Measurements from ENCODE around the gene FUT8.

The FUT8 gene

DNA sequence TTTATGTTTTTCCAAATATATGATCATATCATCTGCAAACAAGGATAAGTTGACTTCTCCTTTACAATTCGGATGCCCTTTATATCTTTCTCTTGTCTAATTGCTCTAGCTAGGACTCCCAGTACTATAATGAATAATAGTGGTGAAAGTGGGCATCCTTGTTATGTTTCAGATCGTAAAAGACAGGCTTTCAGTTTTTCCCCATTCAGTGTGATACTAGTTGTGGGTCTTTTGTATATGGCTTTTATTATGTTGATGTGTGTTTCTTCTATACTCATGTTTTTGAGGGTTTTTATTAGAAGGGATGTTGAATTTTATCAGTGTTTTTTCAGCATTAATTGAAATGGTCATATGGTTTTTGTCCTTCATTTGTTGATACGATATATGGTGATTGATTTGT is 97.3 kb downstream of the FUT8 start:
- no peak overlapping the region for H3K4me3 ChIP-seq (replicated peaks; ENCODE audit: low read depth, low read length)
- TF ChIP-seq, protein P1, sequence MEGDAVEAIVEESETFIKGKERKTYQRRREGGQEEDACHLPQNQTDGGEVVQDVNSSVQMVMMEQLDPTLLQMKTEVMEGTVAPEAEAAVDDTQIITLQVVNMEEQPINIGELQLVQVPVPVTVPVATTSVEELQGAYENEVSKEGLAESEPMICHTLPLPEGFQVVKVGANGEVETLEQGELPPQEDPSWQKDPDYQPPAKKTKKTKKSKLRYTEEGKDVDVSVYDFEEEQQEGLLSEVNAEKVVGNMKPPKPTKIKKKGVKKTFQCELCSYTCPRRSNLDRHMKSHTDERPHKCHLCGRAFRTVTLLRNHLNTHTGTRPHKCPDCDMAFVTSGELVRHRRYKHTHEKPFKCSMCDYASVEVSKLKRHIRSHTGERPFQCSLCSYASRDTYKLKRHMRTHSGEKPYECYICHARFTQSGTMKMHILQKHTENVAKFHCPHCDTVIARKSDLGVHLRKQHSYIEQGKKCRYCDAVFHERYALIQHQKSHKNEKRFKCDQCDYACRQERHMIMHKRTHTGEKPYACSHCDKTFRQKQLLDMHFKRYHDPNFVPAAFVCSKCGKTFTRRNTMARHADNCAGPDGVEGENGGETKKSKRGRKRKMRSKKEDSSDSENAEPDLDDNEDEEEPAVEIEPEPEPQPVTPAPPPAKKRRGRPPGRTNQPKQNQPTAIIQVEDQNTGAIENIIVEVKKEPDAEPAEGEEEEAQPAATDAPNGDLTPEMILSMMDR (IDR thresholded peaks at IDR 0.05; ENCODE audit: low read length, missing control alignments) = no peak
- DNase-seq (ENCODE audit: low read depth) = no peak

DNA sequence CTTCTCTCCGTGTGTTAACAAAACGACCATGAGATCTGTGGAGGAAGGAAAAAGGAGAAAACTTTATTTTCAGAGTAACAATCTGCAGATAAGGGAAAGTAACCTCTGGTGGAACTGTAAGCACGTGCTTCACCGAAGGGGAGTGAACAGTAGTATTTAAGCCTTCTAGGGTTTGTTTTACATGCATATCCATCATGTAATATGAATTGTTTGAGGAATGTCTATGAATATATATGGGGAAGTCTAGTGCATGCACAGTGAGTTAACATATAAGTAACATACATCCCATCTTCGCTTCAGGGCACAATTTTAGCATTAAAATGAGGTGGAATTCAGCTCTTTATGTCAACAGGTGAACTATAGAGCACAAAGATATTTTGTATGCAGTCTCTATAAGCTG is 101.1 kb downstream of the FUT8 start:
- no peak overlapping the region for H3K4me3 ChIP-seq (replicated peaks; ENCODE audit: low read depth, low read length)
- no peak for DNase-seq (ENCODE audit: low read depth)
- TF ChIP-seq, protein P1 (IDR thresholded peaks at IDR 0.05; ENCODE audit: low read length, missing control alignments) = no peak

DNA sequence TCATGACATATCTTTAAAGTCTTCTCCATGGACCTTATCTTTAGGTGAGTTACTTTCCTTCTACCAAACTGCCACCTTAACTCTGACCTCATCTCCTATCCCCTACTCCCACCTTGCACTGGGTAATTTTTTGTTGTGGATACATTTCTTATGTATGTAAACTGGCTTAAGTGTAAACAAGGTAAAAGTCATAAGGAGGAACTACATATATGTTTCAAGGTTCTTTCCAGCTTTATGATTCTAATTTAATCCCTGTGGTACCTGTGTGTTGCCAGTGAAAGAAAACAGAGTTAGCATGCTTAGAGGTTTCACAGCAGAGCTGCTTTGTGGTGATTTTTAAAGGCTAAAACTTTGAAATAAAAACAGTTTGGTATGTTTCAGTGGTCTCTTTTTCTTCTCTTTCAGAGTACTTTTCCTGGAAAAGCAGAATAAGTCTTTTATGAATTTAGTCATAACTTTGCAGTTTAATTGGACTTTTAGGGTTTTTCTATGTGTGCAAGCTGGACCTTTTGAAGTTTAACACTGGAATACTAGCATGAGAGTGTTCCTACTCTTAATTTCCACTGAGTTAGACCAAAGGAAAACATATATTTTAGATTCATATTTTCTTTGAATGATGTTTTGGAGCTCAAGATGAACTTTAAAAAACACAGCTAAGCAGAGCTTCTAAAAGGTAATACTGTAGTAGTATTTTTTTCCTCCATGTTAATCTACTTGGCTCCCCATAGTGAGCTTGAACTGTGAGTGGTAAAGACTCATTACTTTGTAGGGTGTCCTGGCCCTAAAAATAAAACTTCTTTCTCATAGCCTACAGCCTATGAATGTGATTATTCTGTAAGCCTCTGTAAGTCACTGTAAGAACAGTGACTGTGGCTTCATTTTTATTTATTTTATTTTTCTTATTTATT is 105.4 kb downstream of the FUT8 start:
- no peak for DNase-seq (ENCODE audit: low read depth)
- TF ChIP-seq, protein P1 (IDR thresholded peaks at IDR 0.05; ENCODE audit: low read length, missing control alignments) = no peak
- no peak overlapping the region for H3K4me3 ChIP-seq (replicated peaks; ENCODE audit: low read depth, low read length)

DNA sequence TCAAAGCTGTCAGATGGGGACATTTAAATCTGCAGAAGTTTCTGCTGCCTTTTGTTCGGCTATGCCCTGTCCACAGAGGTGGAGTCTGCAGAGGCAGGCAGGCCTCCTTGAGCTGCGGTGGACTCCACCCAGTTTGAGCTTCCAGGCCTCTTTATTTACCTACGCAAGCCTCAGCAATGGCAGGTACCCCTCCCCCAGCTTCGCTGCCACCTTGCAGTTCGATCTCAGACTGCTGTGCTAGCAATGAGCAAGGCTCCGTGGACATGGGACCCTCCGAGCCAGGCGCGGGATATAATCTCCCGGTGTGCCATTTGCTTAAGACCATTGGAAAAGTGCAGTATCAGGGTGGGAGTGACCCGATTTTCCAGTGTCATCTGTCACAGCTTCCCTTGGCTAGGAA is 115.5 kb downstream of the FUT8 start:
- no peak overlapping the region for H3K4me3 ChIP-seq (replicated peaks; ENCODE audit: low read depth, low read length)
- DNase-seq (ENCODE audit: low read depth) = no peak
- TF ChIP-seq, protein P1 (IDR thresholded peaks at IDR 0.05; ENCODE audit: low read length, missing control alignments) = no peak

DNA sequence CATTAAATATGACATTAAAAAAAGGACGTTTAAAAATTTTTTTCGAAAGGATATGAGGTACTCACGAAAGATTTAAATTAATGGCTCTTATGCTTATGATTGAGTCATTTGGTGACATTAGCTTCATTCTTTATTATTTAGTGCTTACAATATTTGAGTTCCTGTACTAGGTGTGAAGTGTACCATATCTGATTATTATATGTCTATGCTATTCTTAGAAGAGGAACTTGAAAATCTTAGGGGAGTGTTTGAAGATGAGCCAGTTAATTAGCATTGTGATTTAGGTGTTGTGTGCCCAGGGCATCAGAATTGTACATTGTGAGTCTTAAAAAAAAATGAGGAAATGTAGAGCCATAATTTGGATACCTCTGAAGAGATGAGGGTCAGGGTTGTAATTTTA is 118.6 kb downstream of the FUT8 start:
- TF ChIP-seq, protein P1 (IDR thresholded peaks at IDR 0.05; ENCODE audit: low read length, missing control alignments) = no peak
- no peak for DNase-seq (ENCODE audit: low read depth)
- H3K4me3 ChIP-seq (replicated peaks; ENCODE audit: low read depth, low read length) = no peak overlapping the region

DNA sequence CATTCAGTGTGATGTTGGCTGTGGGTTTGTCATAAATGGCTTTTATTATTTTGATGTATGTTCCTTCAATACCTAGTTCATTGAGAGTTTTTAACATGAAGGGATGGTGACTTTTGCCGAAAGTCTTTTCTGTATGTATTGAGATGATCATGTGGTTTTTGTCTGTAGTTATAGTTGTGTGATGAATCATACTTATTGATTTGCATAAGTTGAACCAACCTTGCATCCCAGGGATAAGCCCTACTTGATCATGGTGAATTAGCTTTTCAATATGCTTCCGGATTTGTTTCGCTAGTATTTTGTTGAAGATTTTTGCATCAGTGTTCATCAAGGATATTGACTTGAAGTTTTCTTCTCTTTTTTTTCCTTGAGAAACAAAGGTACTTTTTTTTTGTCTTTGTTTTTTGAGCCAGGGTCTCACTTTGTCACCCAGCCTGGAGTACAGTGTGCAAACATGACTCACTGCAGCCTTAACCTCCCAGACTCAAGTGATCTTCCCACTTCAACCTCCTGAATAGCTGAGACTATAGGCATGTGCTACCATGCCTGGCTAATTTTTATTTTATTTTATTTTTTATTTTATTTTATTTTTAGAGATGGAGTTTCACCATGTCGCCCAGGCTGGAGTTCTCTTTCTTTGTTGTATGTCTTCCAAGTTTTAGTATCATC is 121.3 kb downstream of the FUT8 start:
- TF ChIP-seq, protein P1 (IDR thresholded peaks at IDR 0.05; ENCODE audit: low read length, missing control alignments) = no peak
- H3K4me3 ChIP-seq (replicated peaks; ENCODE audit: low read depth, low read length) = no peak overlapping the region
- DNase-seq (ENCODE audit: low read depth) = no peak
